Choroid plexus epithelial cell (primary cell): ENCODE data around the gene ASB13.

Experiments
- DNase-seq: peaks from one replicate; pipeline ENCODE4 v3.0.0-alpha.2; 2010; ENCODE audit warnings: low read depth
- H3K4me3 ChIP-seq: 2 replicates; pipeline ENCODE4 v1.5.1; 2011; ENCODE audit warnings: low read depth, mild to moderate bottlenecking, control low read depth, low read length, moderate library complexity
- CTCF ChIP-seq: conservative IDR thresholded peaks from 2 replicates; pipeline ENCODE4 v1.5.1; 2011; ENCODE audit warnings: low read depth, mild to moderate bottlenecking, control low read depth, inconsistent platforms, low read length, moderate library complexity

ASB13 gene

DNA sequence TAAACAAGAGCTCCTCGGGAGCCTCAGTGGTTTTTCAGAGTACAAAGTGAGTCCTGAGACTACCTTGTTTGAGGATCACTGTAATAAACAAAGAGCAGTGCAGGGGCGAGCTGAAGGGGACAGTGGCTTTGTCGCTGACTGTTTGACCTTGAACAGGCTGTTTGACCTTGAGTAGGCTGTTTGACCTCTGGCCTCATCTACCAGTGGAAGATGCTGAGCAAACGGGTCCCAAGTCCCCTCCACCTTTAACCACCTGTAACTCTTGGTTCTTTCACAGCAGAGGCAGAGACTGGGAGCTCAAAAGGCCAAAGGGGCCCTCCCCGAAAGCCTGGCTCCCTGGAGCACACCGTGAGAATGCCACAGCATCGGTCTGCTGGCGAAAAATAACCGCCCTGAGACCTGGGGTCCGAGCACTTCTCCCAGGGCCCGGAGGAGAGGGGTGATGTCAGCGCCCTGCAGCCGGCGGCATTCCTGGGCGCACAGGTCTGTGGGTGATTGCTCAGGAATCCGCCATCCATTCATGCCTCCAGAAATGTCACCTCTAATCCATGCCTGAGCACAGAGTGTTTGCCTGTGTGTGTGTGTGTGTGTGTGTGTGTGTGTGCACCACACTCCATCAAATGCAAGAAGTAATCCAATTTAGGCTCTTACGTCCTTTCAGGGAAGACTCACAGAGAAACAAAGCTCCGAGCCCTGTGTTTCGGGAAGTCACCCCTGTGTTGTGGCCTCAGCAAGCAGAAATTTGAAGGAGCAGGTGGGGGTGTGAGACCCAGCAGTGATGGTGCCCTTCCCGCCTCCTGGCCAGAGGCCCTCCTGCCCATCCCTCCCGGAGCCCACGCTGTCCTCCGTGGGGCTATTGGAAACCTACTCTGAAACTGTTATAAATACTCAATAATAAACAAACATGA lies 66.5 kb downstream of the ASB13 start:
- H3K4me3 ChIP-seq = no peak overlapping the region
- TF ChIP-seq CTCF = no peak
- DNase-seq = no peak

DNA sequence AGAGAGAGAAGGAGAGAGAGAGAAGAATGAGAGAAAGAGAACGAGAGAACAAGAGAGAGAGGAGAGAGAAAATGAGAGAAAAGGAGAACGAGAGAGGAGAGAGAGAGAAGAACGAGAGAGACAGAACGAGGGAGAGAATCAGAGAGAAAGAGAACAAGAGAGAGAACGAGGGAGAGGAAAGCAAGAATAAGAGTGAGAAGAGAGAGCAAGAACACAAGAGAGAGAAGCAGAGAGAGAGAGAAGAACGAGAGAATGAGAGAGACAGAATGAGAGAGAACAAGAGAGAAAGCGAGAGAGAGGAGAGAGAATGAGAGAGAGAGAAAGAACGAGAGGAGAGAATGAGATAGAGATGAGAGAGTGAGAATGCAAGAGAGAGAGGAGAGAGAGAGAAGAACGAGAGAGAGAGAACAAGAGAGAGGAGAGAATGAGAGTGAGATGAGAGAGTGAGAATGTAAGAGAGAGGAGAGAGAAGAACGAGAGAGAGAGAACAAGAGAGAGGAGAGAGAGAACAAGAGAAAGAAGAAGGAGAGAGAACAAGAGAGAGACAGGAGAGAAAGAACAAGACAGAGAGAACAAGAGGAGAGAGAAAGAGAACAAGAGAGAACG lies 68.2 kb downstream of the ASB13 start:
- TF ChIP-seq CTCF = no peak
- H3K4me3 ChIP-seq = no peak overlapping the region
- DNase-seq = no peak

- DNase-seq = no peak
These were observed 69.6 kb downstream of the ASB13 start for GRCh38 chr10:5596611-5597341.

GRCh38 chr10:5595994-5596471 lies 70.4 kb downstream of the ASB13 start:
- peak; percentile 71 for DNase-seq

More at GRCh38 chr10:5596611-5597341, 69.6 kb downstream of the ASB13 start:
- H3K4me3 ChIP-seq = no peak overlapping the region
- no peak for TF ChIP-seq CTCF

DNA sequence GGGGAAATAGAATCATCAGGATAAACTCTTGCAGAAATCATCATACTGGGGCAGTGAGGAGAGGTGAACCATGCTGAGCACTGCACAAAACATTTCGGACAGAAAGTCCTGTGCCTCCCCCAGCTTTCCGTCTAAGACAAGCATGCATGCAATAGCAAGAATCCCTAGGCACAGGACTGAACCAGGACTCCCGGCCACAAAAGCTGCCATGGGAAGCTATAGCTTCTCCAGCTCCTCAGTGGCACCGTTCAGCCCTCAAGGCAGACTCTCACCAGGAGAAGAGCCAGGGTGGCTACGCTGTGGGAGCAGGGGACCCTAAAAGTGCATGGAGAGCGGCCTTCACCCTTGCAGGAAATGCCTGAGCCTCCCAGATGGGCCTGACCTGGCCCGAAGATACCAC lies 70.8 kb downstream of the ASB13 start:
- H3K4me3 ChIP-seq = no peak overlapping the region
- DNase-seq = no peak

More at GRCh38 chr10:5595994-5596471, 70.4 kb downstream of the ASB13 start:
- no peak for TF ChIP-seq CTCF
- H3K4me3 ChIP-seq = no peak overlapping the region

DNA sequence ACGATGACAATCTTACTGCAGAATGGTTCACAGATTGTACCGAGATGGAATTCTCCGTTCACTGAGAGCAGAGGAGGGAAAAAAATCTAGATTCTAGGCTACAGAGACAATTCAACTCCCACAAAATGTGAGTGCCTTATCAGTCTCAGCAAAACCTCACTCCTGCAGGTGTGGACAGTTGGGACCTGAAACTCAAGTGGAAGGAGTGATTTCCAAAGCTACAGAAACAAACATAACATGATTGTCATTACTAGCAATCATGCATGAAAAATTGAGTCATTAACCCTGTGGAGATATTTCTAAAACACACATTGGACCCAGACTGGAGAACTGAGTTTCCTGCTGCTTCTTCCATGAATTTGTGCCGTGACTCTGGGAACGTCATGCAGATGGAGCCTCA lies 71.3 kb downstream of the ASB13 start:
- TF ChIP-seq CTCF = no peak
- H3K4me3 ChIP-seq = no peak overlapping the region
- DNase-seq = no peak

More for the DNA sequence above, 70.8 kb downstream of the ASB13 start:
- TF ChIP-seq CTCF = no peak
